GM21423 (cell line): ENCODE measurements around the gene CSPG4.
"Not testable (repeated sequence)": the region's sequence is repeated elsewhere in the genome, so short reads cannot be mapped to it uniquely, and the experiment has no call there.

Experiments used
- ATAC-seq: cut with Tn5 transposase; IDR thresholded peaks from one replicate; pipeline ENCODE4 v1.9.1; 2021; ENCODE audit warnings: mild to moderate bottlenecking, moderate library complexity; ENCODE audit not compliant: unreplicated experiment

The CSPG4 gene

GRCh38 chr15:75712668-75713337, at the start of gene CSPG4:
TSS of gene CSPG4 (minus strand) at chr15:75712848. CDS start at chr15:75712755, 93 bp downstream.
- ATAC-seq = no peak

GRCh38 chr15:75762357-75762718, 49.7 kb upstream of the CSPG4 start:
- not testable (repeated sequence) for ATAC-seq

- ATAC-seq = no peak
Measured at GRCh38 chr15:75761446-75762356, 49.1 kb upstream of the CSPG4 start.

GRCh38 chr15:75760704-75761435, 48.2 kb upstream of the CSPG4 start:
- no peak for ATAC-seq

- not testable (repeated sequence) for ATAC-seq
Measured at GRCh38 chr15:75760131-75760520, 47.5 kb upstream of the CSPG4 start.

- no peak for ATAC-seq
Measured at GRCh38 chr15:75759416-75760130, 46.9 kb upstream of the CSPG4 start.

GRCh38 chr15:75758071-75758872, 45.6 kb upstream of the CSPG4 start:
- ATAC-seq = no peak

GRCh38 chr15:75754871-75755270, 42.2 kb upstream of the CSPG4 start:
- ATAC-seq = not testable (repeated sequence)

- no peak for ATAC-seq
Measured at GRCh38 chr15:75753145-75753544, 40.5 kb upstream of the CSPG4 start.

- ATAC-seq = no peak
Measured at GRCh38 chr15:75751891-75752290, 39.2 kb upstream of the CSPG4 start.

- ATAC-seq = no peak
Measured at GRCh38 chr15:75751116-75751875, 38.6 kb upstream of the CSPG4 start.

GRCh38 chr15:75750261-75751050, 37.8 kb upstream of the CSPG4 start:
- no peak for ATAC-seq

- no peak for ATAC-seq
Measured at GRCh38 chr15:75749820-75750219, 37.2 kb upstream of the CSPG4 start.

- not testable (repeated sequence) for ATAC-seq
Measured at GRCh38 chr15:75748882-75749281, 36.2 kb upstream of the CSPG4 start.

GRCh38 chr15:75747121-75747520, 34.5 kb upstream of the CSPG4 start:
- ATAC-seq = not testable (repeated sequence)

- no peak for ATAC-seq
Measured at GRCh38 chr15:75745305-75745704, 32.7 kb upstream of the CSPG4 start.

GRCh38 chr15:75742346-75742745, 29.7 kb upstream of the CSPG4 start:
- ATAC-seq = not testable (repeated sequence)

- ATAC-seq = no peak
Measured at GRCh38 chr15:75739791-75740190, 27.1 kb upstream of the CSPG4 start.
